DOHH2 (cell line): ENCODE results near the gene BMP8A.
"Not testable (repeated sequence)": the region's sequence is repeated elsewhere in the genome, so short reads cannot be mapped to it uniquely, and the experiment has no call there.

ENCODE experiments used
- H3F3A ChIP-seq: fragments of 200-600 bp; sonication (generic), shearing (Covaris generic); 2 replicates; pipeline ENCODE4 v1.6.0; 2016; ENCODE audit warnings: antibody characterized with exemption, mild to moderate bottlenecking; ENCODE audit not compliant: control insufficient read depth, insufficient read depth
- H3K27ac ChIP-seq: fragments of 200-600 bp; sonication (generic); 2 replicates; pipeline ENCODE4 v1.5.1; 2014; ENCODE audit warnings: low read depth, mild to moderate bottlenecking, low read length, moderate library complexity
- H3K27me3 ChIP-seq: fragments of 200-600 bp; sonication (generic); 2 replicates; pipeline ENCODE4 v1.6.1; 2014; ENCODE audit warnings: mild to moderate bottlenecking, low read length, mixed read lengths; ENCODE audit not compliant: control insufficient read depth
- H3K36me3 ChIP-seq: fragments of 200-600 bp; sonication (generic); 2 replicates; pipeline ENCODE4 v1.6.1; 2014; ENCODE audit warnings: mild to moderate bottlenecking, low read length, moderate library complexity, mixed read lengths; ENCODE audit not compliant: control insufficient read depth
- H3K4me1 ChIP-seq: fragments of 200-600 bp; sonication (generic); 2 replicates; pipeline ENCODE4 v1.6.1; 2014; ENCODE audit warnings: mild to moderate bottlenecking, low read length, mixed read lengths; ENCODE audit not compliant: control insufficient read depth
- H3K4me2 ChIP-seq: fragments of 200-600 bp; sonication (generic); 2 replicates; pipeline ENCODE4 v1.6.0; 2014; ENCODE audit warnings: mild to moderate bottlenecking, low read length, moderate library complexity
- H3K4me3 ChIP-seq: fragments of 200-600 bp; sonication (generic); 2 replicates; pipeline ENCODE4 v1.5.1; 2014; ENCODE audit warnings: mild to moderate bottlenecking, low read length, mixed read lengths
- H3K79me2 ChIP-seq: fragments of 200-600 bp; sonication (generic); 2 replicates; pipeline ENCODE4 v1.6.1; 2014; ENCODE audit warnings: mild to moderate bottlenecking, low read length, mixed read lengths; ENCODE audit not compliant: control insufficient read depth
- H3K9me2 ChIP-seq: fragments of 200-600 bp; sonication (generic); replicated peaks from 2 replicates; pipeline ENCODE4 v1.6.1; 2014; ENCODE audit warnings: mild to moderate bottlenecking, low read length, mixed read lengths; ENCODE audit not compliant: control insufficient read depth
- H3K9me3 ChIP-seq: fragments of 200-600 bp; sonication (generic); 2 replicates; pipeline ENCODE4 v1.6.1; 2014; ENCODE audit warnings: antibody characterized with exemption, low read length, mixed read lengths; ENCODE audit not compliant: control insufficient read depth, insufficient read depth
- H4K20me1 ChIP-seq: fragments of 200-600 bp; sonication (generic); 2 replicates; pipeline ENCODE4 v1.6.0; 2014; ENCODE audit warnings: low read depth, mild to moderate bottlenecking, antibody characterized with exemption, low read length, moderate library complexity; ENCODE audit not compliant: control insufficient read depth, insufficient read depth
- CTCF ChIP-seq: fragments of 200-600 bp; sonication (generic); IDR thresholded peaks from one replicate; pipeline ENCODE4 v1.5.1; 2014; ENCODE audit warnings: antibody characterized with exemption, mild to moderate bottlenecking, low read depth, low read length; ENCODE audit not compliant: poor library complexity, severe bottlenecking
- EZH2phosphoT487 ChIP-seq: fragments of 200-600 bp; sonication (generic); IDR thresholded peaks from 2 replicates; pipeline ENCODE4 v1.6.1; 2017; ENCODE audit warnings: borderline replicate concordance, mild to moderate bottlenecking, antibody characterized with exemption, low read length, moderate library complexity, mixed read lengths

The BMP8A gene

GRCh38 chr1:39488793-39489566, 2.5 kb upstream of the BMP8A start:
- Histone ChIP-seq H4K20me1 (no peaks in the 10 kb centered on the region), H3K79me2 (no peaks in the 10 kb centered on the region), H3K4me1 (0 out of 2 replicates have a peak, but pooled peaks cover 5% of the 10 kb centered on the region)

GRCh38 chr1:39489567-39490239, 1.7 kb upstream of the BMP8A start:
- Histone ChIP-seq H3K27ac (no peak overlapping the region), H3F3A (no peaks in the 10 kb centered on the region; the same call in 1 of the 2 replicates), H3K79me2 (no peaks in the 10 kb centered on the region), H3K27me3 (peaks cover 10% of the 10 kb centered on the region), H3K36me3 (peaks cover 7% of the 10 kb centered on the region; the same call in 1 of the 2 replicates), H3K9me3 (no peaks in the 10 kb centered on the region), H3K4me1 (0 out of 2 replicates have a peak, but pooled peaks cover 5% of the 10 kb centered on the region), H3K4me2 (no peak overlapping the region), H3K4me3 (no peak overlapping the region), H4K20me1 (no peaks in the 10 kb centered on the region), H3K9me2 (no peaks in the 10 kb centered on the region)
- TF ChIP-seq CTCF (no peak), EZH2phosphoT487 (no peak)

More at GRCh38 chr1:39488793-39489566, 2.5 kb upstream of the BMP8A start:
- H3K27ac ChIP-seq, result no peak overlapping the region
- H3F3A ChIP-seq, result no peaks in the 10 kb centered on the region; the same call in 1 of the 2 replicates
- peaks cover 10% of the 10 kb centered on the region; the same call in 1 of the 2 replicates for H3K36me3 ChIP-seq
- no peaks in the 10 kb centered on the region for H3K9me3 ChIP-seq
- TF ChIP-seq EZH2phosphoT487, result no peak
- no peak overlapping the region for H3K4me2 ChIP-seq
- no peak overlapping the region for H3K4me3 ChIP-seq
- no peaks in the 10 kb centered on the region for H3K9me2 ChIP-seq
- peaks cover 10% of the 10 kb centered on the region for H3K27me3 ChIP-seq

- no peaks in the 10 kb centered on the region for H4K20me1 ChIP-seq
- H3K27ac ChIP-seq, result no peak overlapping the region
- H3K79me2 ChIP-seq, result no peaks in the 10 kb centered on the region
- peaks cover under 1% of the 10 kb centered on the region; the same call in 1 of the 2 replicates for H3K36me3 ChIP-seq
- no peaks in the 10 kb centered on the region for H3K9me3 ChIP-seq
- peaks cover 10% of the 10 kb centered on the region for H3K27me3 ChIP-seq
- H3K4me3 ChIP-seq, result peak overlapping the region; percentile 57
- 0 out of 2 replicates have a peak, but pooled peaks cover 5% of the 10 kb centered on the region for H3K4me1 ChIP-seq
- no peaks in the 10 kb centered on the region; the same call in 1 of the 2 replicates for H3F3A ChIP-seq
- TF ChIP-seq EZH2phosphoT487 (no peak), CTCF (no peak)
- peak overlapping the region; percentile 62 for H3K4me2 ChIP-seq
- no peaks in the 10 kb centered on the region for H3K9me2 ChIP-seq
Observed at GRCh38 chr1:39490596-39491145, 765 bp upstream of the BMP8A start.

- not testable (repeated sequence) for H3K4me2 ChIP-seq, H4K20me1 ChIP-seq, H3K36me3 ChIP-seq, H3K4me1 ChIP-seq, H3K9me3 ChIP-seq, H3K79me2 ChIP-seq, H3F3A ChIP-seq, H3K9me2 ChIP-seq, H3K4me3 ChIP-seq, H3K27ac ChIP-seq
- H3K27me3 ChIP-seq, result peaks cover 17% of the 10 kb centered on the region
Observed at GRCh38 chr1:39492118-39493042, 944 bp downstream of the BMP8A start.

- not testable (repeated sequence) for H3K9me2 ChIP-seq, H3K4me3 ChIP-seq, H3K79me2 ChIP-seq, H3K9me3 ChIP-seq, H4K20me1 ChIP-seq, H3F3A ChIP-seq, H3K27ac ChIP-seq, H3K4me1 ChIP-seq, H3K4me2 ChIP-seq, H3K36me3 ChIP-seq
- peaks cover 18% of the 10 kb centered on the region for H3K27me3 ChIP-seq
Observed at GRCh38 chr1:39493043-39493810, 1.8 kb downstream of the BMP8A start.
